Esophagus (tissue), 2 donors: ENCODE measurements around the gene PFN3. TPM values are rescaled to one million over a fixed set of nuclear protein-coding genes. Genes with fewer than 3 reads are reported as not detected.

ENCODE experiments used
- H3K27ac ChIP-seq, 2 donors: one replicate each; pipeline ENCODE4 v1.5.1; 2013; ENCODE audit warnings: low read depth in 2 of 2, mild to moderate bottlenecking in 2 of 2, inconsistent platforms in 1 of 2, low read length in 1 of 2, moderate library complexity in 1 of 2
- H3K27me3 ChIP-seq, 2 donors: one replicate each; pipeline ENCODE4 v1.6.1; 2013; ENCODE audit warnings: low read length in 2 of 2, control low read depth in 1 of 2, mild to moderate bottlenecking in 1 of 2; ENCODE audit not compliant: insufficient read depth in 2 of 2, control insufficient read depth in 1 of 2
- H3K36me3 ChIP-seq, 2 donors: one replicate each; pipeline ENCODE4 v1.6.1; 2013; ENCODE audit warnings: low read length in 1 of 2; ENCODE audit not compliant: control insufficient read depth in 2 of 2, insufficient read depth in 2 of 2
- H3K4me1 ChIP-seq, 2 donors: one replicate each; pipeline ENCODE4 v1.6.1; 2013; ENCODE audit warnings: low read length in 1 of 2; ENCODE audit not compliant: control insufficient read depth in 2 of 2, insufficient read depth in 2 of 2
- H3K4me3 ChIP-seq, 2 donors: one replicate each; pipeline ENCODE4 v1.5.1; 2013; ENCODE audit warnings: low read length in 2 of 2, mild to moderate bottlenecking in 2 of 2, low read depth in 1 of 2, moderate library complexity in 1 of 2
- H3K9me3 ChIP-seq, 2 donors: one replicate each; pipeline ENCODE4 v1.6.1; 2013; ENCODE audit warnings: mild to moderate bottlenecking in 2 of 2, low read depth in 1 of 2, low read length in 1 of 2, moderate library complexity in 1 of 2; ENCODE audit not compliant: control insufficient read depth in 2 of 2, insufficient read depth in 1 of 2
- WGBS, 2 donors: extraction: QIAGEN DNeasy Blood & Tissue Kit; methylation state at CpG; one replicate each; pipeline ENCODE4 v1.1.7; 2013; 5-methylcytosine and 5-hydroxymethylcytosine counted together
- polyA plus RNA-seq, 2 donors: library from polyadenylated mRNA; stranded (reverse); fragments of 200-250 nt; gene quantifications; one replicate each; pipeline ENCODE4 v1.2.3, GENCODE V29; 2013
- donor health status: healthy with polysubstance abuse.
- donor health status: Bipolar disorder and iron deficiency.

PFN3 gene
- polyA plus RNA-seq, 2 donors = 0.21 TPM; not detected in 1

GRCh38 chr5:177410575-177410974 is 10.1 kb upstream of the PFN3 start:
- Histone ChIP-seq H3K4me1 (peaks cover 0 to 3% of the 10 kb centered on the region in 2 donors), H3K4me3 (no peak overlapping the region), H3K9me3 (no peaks in the 10 kb centered on the region), H3K36me3 (no peaks in the 10 kb centered on the region), H3K27ac (no peak overlapping the region), H3K27me3 (no peaks in the 10 kb centered on the region)
- WGBS, 2 donors = 72 to 79% methylated on average over 3 of the region's 3 CpGs

- no peaks in the 10 kb centered on the region for H3K36me3 ChIP-seq
- no peaks in the 10 kb centered on the region for H3K9me3 ChIP-seq
- WGBS, 2 donors = 89 to 90% methylated on average over 9 of the region's 9 CpGs
- H3K27me3 ChIP-seq = no peaks in the 10 kb centered on the region
- no peak within 1 kb of the TSS for H3K27ac ChIP-seq
- H3K4me3 ChIP-seq = no peak within 1 kb of the TSS
- peaks cover 0 to 3% of the 10 kb centered on the region in 2 donors for H3K4me1 ChIP-seq
These were observed 8.8 kb upstream of the PFN3 start, which contains the start of gene F12 for GRCh38 chr5:177409043-177409801. TSS of gene F12 (minus strand) at chr5:177409564. CDS start at chr5:177409527, 37 bp downstream.

- Histone ChIP-seq H3K9me3 (no peaks in the 10 kb centered on the region), H3K36me3 (no peaks in the 10 kb centered on the region), H3K27ac (no peak overlapping the region), H3K4me1 (peaks cover 0 to 9% of the 10 kb centered on the region in 2 donors), H3K27me3 (no peaks in the 10 kb centered on the region), H3K4me3 (no peak overlapping the region)
- WGBS, 2 donors = 77 to 82% methylated on average over 5 of the region's 5 CpGs
These were observed 5.3 kb upstream of the PFN3 start for GRCh38 chr5:177405805-177406204.

GRCh38 chr5:177405312-177405711 is 4.9 kb upstream of the PFN3 start:
- H3K27me3 ChIP-seq = no peaks in the 10 kb centered on the region
- 93 to 94% methylated on average over 2 of the region's 2 CpGs for WGBS, 2 donors
- peaks cover 0 to 11% of the 10 kb centered on the region in 2 donors for H3K4me1 ChIP-seq
- H3K27ac ChIP-seq = no peak overlapping the region
- no peak overlapping the region for H3K4me3 ChIP-seq
- H3K36me3 ChIP-seq = no peaks in the 10 kb centered on the region
- no peaks in the 10 kb centered on the region for H3K9me3 ChIP-seq

GRCh38 chr5:177404641-177405179 is 4.2 kb upstream of the PFN3 start:
- peaks cover 4 to 12% of the 10 kb centered on the region in 2 donors for H3K4me1 ChIP-seq
- WGBS, 2 donors = 27 to 34% methylated on average over 16 of the region's 16 CpGs
- H3K27me3 ChIP-seq = no peaks in the 10 kb centered on the region
- H3K4me3 ChIP-seq = peak overlapping the region; percentile 44 to 60
- no peaks in the 10 kb centered on the region for H3K9me3 ChIP-seq
- peak overlapping the region in 1 of 2 donors; percentile 27 for H3K27ac ChIP-seq
- H3K36me3 ChIP-seq = no peaks in the 10 kb centered on the region

GRCh38 chr5:177403792-177404640 is 3.6 kb upstream of the PFN3 start:
- Histone ChIP-seq H3K4me3 (peak overlapping the region; percentile 44 to 60), H3K36me3 (no peaks in the 10 kb centered on the region), H3K27me3 (no peaks in the 10 kb centered on the region), H3K27ac (peak overlapping the region; percentile 77 to 89), H3K9me3 (no peaks in the 10 kb centered on the region), H3K4me1 (peaks cover 4 to 12% of the 10 kb centered on the region in 2 donors)
- WGBS, 2 donors = 0% methylated on average over 86 to 93 of the region's 93 CpGs

GRCh38 chr5:177403102-177403791 is 2.8 kb upstream of the PFN3 start:
- Histone ChIP-seq H3K27ac (peak overlapping the region; percentile 77 to 89), H3K9me3 (no peaks in the 10 kb centered on the region), H3K4me3 (peak overlapping the region; percentile 44 to 60), H3K36me3 (no peaks in the 10 kb centered on the region), H3K4me1 (peaks cover 4 to 12% of the 10 kb centered on the region in 2 donors), H3K27me3 (no peaks in the 10 kb centered on the region)
- WGBS, 2 donors = 1 to 2% methylated on average over 51 to 61 of the region's 61 CpGs

GRCh38 chr5:177402271-177403043 is 2.0 kb upstream of the PFN3 start:
- Histone ChIP-seq H3K27me3 (no peaks in the 10 kb centered on the region), H3K4me1 (peaks cover 4 to 12% of the 10 kb centered on the region in 2 donors), H3K4me3 (peak overlapping the region; percentile 44 to 60), H3K27ac (peak overlapping the region; percentile 77 to 89), H3K9me3 (no peaks in the 10 kb centered on the region), H3K36me3 (no peaks in the 10 kb centered on the region)
- 9 to 12% methylated on average over 49 of the region's 49 CpGs for WGBS, 2 donors
